Esophagus muscularis mucosa (tissue), 4 donors: ENCODE measurements around the gene LSM6. TPM values are rescaled to one million over a fixed set of nuclear protein-coding genes. Genes with fewer than 3 reads are reported as not detected.

ENCODE experiments used
- DNase-seq: peaks from one replicate; pipeline ENCODE4 v3.0.0-alpha.2; 2017; ENCODE audit errors: extremely low spot score
- H3K27ac ChIP-seq, 4 donors: fragments of 200-600 bp; sonication (generic); replicated peaks in 1 of 4; 1 replicate in 3 of 4; 2 replicates in 1 of 4; pipeline ENCODE4 v1.5.1; 2016 to 2019; ENCODE audit warnings: mild to moderate bottlenecking in 1 of 4
- H3K27me3 ChIP-seq, 4 donors: fragments of 200-600 bp; sonication (generic); one replicate each; pipeline versions ENCODE4 v1.5.1 to v1.6.0; 2016 to 2019
- H3K36me3 ChIP-seq, 4 donors: fragments of 200-600 bp; sonication (generic); one replicate each; pipeline ENCODE4 v1.5.1; 2016 to 2019
- H3K4me1 ChIP-seq, 4 donors: fragments of 200-600 bp; sonication (generic); one replicate each; pipeline ENCODE4 v1.5.1; 2016 to 2019
- H3K4me3 ChIP-seq, 4 donors: fragments of 200-600 bp; sonication (generic); 1 replicate in 2 of 4; 2 replicates in 2 of 4; pipeline ENCODE4 v1.5.1; 2016 to 2019; ENCODE audit warnings: mild to moderate bottlenecking in 4 of 4, moderate library complexity in 1 of 4
- H3K9me3 ChIP-seq, 4 donors: fragments of 200-600 bp; sonication (generic); 1 replicate in 3 of 4; 2 replicates in 1 of 4; pipeline ENCODE4 v1.5.1; 2016 to 2019
- EP300 ChIP-seq: sonication (generic); formaldehyde crosslinking; IDR thresholded peaks from one replicate; pipeline ENCODE4 v1.6.1; 2017; ENCODE audit warnings: antibody characterized with exemption
- POLR2A ChIP-seq: fragments of 450-650 bp; IDR thresholded peaks from one replicate; pipeline ENCODE4 v1.6.1; 2017; ENCODE audit warnings: antibody characterized with exemption, moderate library complexity, mild to moderate bottlenecking, low read depth
- POLR2AphosphoS5 ChIP-seq, 2 donors: sonication (generic); formaldehyde crosslinking; IDR thresholded peaks; one replicate each; pipeline ENCODE4 v1.6.1; 2017; ENCODE audit warnings: antibody characterized with exemption in 2 of 2
- WGBS: methylation state at CpG from one replicate; pipeline ENCODE4 v1.1.5; 2018; 5-methylcytosine and 5-hydroxymethylcytosine counted together
- intact Hi-C: fragments of 100-400 bp; cut with DNase I; formaldehyde crosslinking; loops from one replicate; pipeline ENCODE4 v1.15.1; 2023
- total RNA-seq, 4 donors: library from RNA; depleted of rRNA; stranded (reverse); fragments of >200 nt; gene quantifications; one replicate each; pipeline versions ENCODE4 v1.1.0 to v1.2.1, GENCODE V29; 2016
- TF ChIP-seq, protein P1 (sequence below), 3 experiments: fragments of 200-600 bp in 2 of 3; fragments of 450-650 bp in 1 of 3; sonication (generic) in 2 of 3; IDR thresholded peaks; one replicate each; pipeline ENCODE4 v1.5.1; 2017 to 2019; ENCODE audit warnings: antibody characterized with exemption in 3 of 3, mild to moderate bottlenecking in 2 of 3, moderate library complexity in 1 of 3

Gene LSM6
- total RNA-seq, 4 donors from 2014 or later, result 22.7 to 30.4 (median 24.7) TPM

DNA sequence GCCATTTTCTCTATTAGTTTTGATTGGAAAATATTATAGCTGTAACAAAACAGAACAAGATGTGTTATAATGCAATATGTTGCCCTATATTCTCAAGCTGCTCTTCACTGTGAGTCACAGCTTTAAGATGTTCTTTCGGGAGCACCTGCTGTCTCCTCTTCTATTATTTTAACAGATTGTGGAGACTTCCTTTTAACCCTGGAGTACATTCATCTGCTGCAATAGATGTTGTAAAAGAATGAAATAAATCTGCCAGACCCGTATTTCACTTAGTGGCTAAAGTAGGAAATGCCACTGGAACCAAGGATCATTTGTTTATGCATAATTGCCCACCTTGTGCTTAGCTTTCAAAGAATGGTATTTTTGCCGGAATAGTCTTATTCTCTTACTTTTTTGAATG is 11.1 kb downstream of the LSM6 start:
- H3K36me3 ChIP-seq, result peaks cover 18 to 75% (median 49%) of the 10 kb centered on the region in 4 donors
- no peaks in the 10 kb centered on the region for H3K27me3 ChIP-seq
- 84% methylated on average over 3 of the region's 3 CpGs for WGBS
- intact Hi-C loops, result no loop called here
- TF ChIP-seq POLR2A, result no peak
- H3K4me1 ChIP-seq, result peaks cover 0 to 17% (median 12%) of the 10 kb centered on the region in 4 donors
- DNase-seq, result no peak
- no peak overlapping the region for H3K27ac ChIP-seq
- no peak overlapping the region for H3K4me3 ChIP-seq
- no peaks in the 10 kb centered on the region for H3K9me3 ChIP-seq

DNA sequence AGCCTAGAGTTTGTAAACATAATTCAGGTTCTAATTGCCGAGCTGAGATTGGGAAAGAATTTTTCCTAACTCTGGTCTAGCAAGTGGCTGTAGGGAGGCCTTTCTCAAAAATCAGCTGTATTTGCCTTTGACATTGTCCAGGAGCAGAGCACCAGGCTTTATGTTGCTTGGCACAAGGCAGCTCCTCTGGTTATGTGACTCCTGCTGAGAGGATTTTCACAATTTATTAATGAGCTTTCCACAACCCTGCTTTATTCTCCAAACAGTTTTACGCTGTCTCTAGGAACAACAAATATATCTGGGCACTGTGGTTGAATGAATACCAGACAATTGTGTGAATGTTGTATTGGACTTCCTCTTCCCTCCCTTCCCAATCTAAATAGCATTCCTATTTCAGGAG is 14.9 kb downstream of the LSM6 start:
- intact Hi-C loops, result no loop called here
- TF ChIP-seq EP300, result no peak
- TF ChIP-seq POLR2AphosphoS5 (IDR thresholded peaks at IDR 0.05), result no peak
- TF ChIP-seq, protein P1, sequence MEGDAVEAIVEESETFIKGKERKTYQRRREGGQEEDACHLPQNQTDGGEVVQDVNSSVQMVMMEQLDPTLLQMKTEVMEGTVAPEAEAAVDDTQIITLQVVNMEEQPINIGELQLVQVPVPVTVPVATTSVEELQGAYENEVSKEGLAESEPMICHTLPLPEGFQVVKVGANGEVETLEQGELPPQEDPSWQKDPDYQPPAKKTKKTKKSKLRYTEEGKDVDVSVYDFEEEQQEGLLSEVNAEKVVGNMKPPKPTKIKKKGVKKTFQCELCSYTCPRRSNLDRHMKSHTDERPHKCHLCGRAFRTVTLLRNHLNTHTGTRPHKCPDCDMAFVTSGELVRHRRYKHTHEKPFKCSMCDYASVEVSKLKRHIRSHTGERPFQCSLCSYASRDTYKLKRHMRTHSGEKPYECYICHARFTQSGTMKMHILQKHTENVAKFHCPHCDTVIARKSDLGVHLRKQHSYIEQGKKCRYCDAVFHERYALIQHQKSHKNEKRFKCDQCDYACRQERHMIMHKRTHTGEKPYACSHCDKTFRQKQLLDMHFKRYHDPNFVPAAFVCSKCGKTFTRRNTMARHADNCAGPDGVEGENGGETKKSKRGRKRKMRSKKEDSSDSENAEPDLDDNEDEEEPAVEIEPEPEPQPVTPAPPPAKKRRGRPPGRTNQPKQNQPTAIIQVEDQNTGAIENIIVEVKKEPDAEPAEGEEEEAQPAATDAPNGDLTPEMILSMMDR (IDR thresholded peaks at IDR 0.05), result no peak
- no peak for TF ChIP-seq POLR2A
- 34% methylated on average over 2 of the region's 2 CpGs for WGBS
- Histone ChIP-seq H3K9me3 (no peaks in the 10 kb centered on the region), H3K4me3 (no peak overlapping the region), H3K36me3 (peaks cover 18 to 55% (median 35%) of the 10 kb centered on the region in 4 donors), H3K27me3 (no peaks in the 10 kb centered on the region), H3K27ac (peak overlapping the region in 2 of 4 donors; percentile 3 to 17), H3K4me1 (peaks cover 5 to 20% (median 14%) of the 10 kb centered on the region in 4 donors)
- no peak for DNase-seq

DNA sequence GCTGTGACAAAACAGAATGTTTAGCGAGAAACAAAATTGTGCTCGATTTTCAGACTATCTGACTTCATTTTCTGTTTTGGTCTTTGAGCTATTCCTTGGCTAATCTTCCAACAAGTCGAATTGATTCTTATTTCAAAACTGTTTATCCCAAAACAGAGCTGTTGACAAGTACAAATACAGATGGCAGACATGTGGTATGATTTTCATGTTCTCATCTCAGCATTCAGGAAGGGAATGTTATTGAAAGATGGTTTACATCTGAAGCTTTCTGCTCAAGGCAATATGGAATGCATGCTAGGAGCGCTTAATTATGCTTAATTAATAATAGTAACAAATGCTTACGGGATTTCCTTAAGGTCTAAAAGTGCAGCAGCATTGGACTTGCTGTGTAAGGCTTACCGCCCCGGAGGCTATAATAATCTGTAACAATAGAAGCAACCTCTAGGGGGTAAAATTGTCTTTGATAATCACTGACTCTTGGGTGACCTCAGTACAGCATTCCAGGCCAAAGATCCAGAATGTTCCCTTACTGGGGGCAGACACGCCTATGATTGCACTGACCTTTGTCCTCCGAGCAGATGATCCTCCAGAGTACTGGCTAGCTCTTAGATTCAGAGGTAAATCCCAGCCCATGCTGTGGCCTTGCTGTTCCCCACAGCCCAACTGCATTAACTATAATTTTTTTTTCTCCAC is 16.4 kb downstream of the LSM6 start:
- Histone ChIP-seq H3K4me1 (peaks cover 5 to 20% (median 14%) of the 10 kb centered on the region in 4 donors), H3K9me3 (no peaks in the 10 kb centered on the region), H3K27me3 (no peaks in the 10 kb centered on the region), H3K4me3 (no peak overlapping the region), H3K27ac (no peak overlapping the region), H3K36me3 (peaks cover 12 to 43% (median 26%) of the 10 kb centered on the region in 4 donors)
- no peak for DNase-seq
- intact Hi-C loops, result no loop called here
- WGBS, result 69% methylated on average over 9 of the region's 9 CpGs
- TF ChIP-seq POLR2A, result no peak
- TF ChIP-seq, protein P1 (IDR thresholded peaks at IDR 0.05), result peak in 1 of 3 experiments; percentile 8
- no peak for TF ChIP-seq EP300

DNA sequence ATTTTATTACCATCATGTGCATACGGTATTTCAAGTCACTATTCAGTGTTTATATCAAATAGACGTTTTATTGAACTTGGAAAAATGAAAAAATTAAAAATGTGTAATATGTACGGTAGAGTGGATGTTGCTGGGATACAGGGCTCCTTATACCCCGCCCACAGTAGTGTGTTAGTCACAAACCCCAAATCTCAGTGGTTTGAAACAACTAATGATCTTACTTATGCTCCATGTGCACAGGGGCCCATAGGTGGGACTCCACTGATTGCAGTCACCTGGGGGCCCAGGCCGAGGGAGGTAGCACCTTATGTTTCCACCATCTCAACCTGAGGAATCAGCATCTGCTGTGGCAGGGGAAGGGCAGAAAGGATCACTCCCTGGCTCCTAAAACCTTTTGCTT is 18.1 kb downstream of the LSM6 start:
- 90% methylated on average over 5 of the region's 5 CpGs for WGBS
- Histone ChIP-seq H3K36me3 (peaks cover 6 to 27% (median 13%) of the 10 kb centered on the region in 4 donors), H3K27ac (no peak overlapping the region), H3K4me3 (no peak overlapping the region), H3K4me1 (peaks cover 5 to 20% (median 14%) of the 10 kb centered on the region in 4 donors), H3K27me3 (no peaks in the 10 kb centered on the region), H3K9me3 (no peaks in the 10 kb centered on the region)
- no peak for DNase-seq
- TF ChIP-seq POLR2AphosphoS5 (IDR thresholded peaks at IDR 0.05) (no peak), POLR2A (no peak), EP300 (no peak)
- TF ChIP-seq, protein P1 (IDR thresholded peaks at IDR 0.05), result no peak
- intact Hi-C loops, result no loop called here

DNA sequence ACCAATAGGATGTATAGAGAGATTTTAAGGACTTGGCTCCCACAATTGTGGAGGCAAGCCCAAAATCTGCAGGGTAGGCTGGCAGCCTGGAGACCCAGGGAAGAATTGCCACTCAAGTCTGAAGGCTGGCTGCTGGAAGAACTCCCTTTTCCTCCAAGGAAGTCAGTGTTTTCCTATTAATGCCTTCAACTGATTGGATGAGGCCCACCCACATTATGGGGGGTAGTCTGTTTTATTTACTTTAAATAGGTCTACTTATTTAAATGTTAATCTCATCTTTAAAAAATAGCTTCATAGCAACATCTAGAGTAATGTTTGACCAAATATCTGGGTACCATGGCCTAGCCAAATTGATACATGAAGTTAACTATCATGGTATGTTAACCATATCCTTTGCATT is 18.7 kb downstream of the LSM6 start:
- intact Hi-C loops, result no loop called here

More for the DNA sequence above, 18.7 kb downstream of the LSM6 start:
- TF ChIP-seq POLR2AphosphoS5 (IDR thresholded peaks at IDR 0.05) (no peak), POLR2A (no peak)
- H3K4me3 ChIP-seq, result no peak overlapping the region
- no peak overlapping the region for H3K27ac ChIP-seq
- DNase-seq, result no peak
- no peaks in the 10 kb centered on the region for H3K27me3 ChIP-seq
- H3K4me1 ChIP-seq, result peaks cover 5 to 20% (median 14%) of the 10 kb centered on the region in 4 donors
- H3K9me3 ChIP-seq, result no peaks in the 10 kb centered on the region
- peaks cover 6 to 22% (median 10%) of the 10 kb centered on the region in 4 donors for H3K36me3 ChIP-seq
